C1 segment of cervical spinal cord (tissue), 14 donors: ENCODE data around the gene TRERF1.

ENCODE experiments used
- DNase-seq, 14 donors: peaks; one replicate each; lab custom pipeline; 2025; lab: John Stamatoyannopoulos, UW

Gene TRERF1

GRCh38 chr6:42394881-42395620 lies 56.7 kb downstream of the TRERF1 start:
- no peak for DNase-seq

GRCh38 chr6:42394151-42394550 lies 57.6 kb downstream of the TRERF1 start:
- no peak for DNase-seq

GRCh38 chr6:42393339-42393738 lies 58.4 kb downstream of the TRERF1 start:
- no peak for DNase-seq

- no peak for DNase-seq
Measured at GRCh38 chr6:42392833-42393232, 58.9 kb downstream of the TRERF1 start.

- DNase-seq, result no peak
Measured at GRCh38 chr6:42391441-42391840, 60.3 kb downstream of the TRERF1 start.

- DNase-seq, result no peak
Measured at GRCh38 chr6:42390228-42390934, 61.3 kb downstream of the TRERF1 start.

GRCh38 chr6:42389736-42390135 lies 62.0 kb downstream of the TRERF1 start:
- DNase-seq, result no peak

- no peak for DNase-seq
Measured at GRCh38 chr6:42388046-42388445, 63.7 kb downstream of the TRERF1 start.

GRCh38 chr6:42387336-42387735 lies 64.4 kb downstream of the TRERF1 start:
- no peak for DNase-seq

- no peak for DNase-seq
Measured at GRCh38 chr6:42385339-42385738, 66.4 kb downstream of the TRERF1 start.

- no peak for DNase-seq
Measured at GRCh38 chr6:42383421-42384205, 68.1 kb downstream of the TRERF1 start.

- DNase-seq, result no peak
Measured at GRCh38 chr6:42381850-42382249, 69.9 kb downstream of the TRERF1 start.

GRCh38 chr6:42380228-42380979 lies 71.3 kb downstream of the TRERF1 start:
- DNase-seq, result no peak

- DNase-seq, result no peak
Measured at GRCh38 chr6:42378536-42378935, 73.2 kb downstream of the TRERF1 start.

- no peak for DNase-seq
Measured at GRCh38 chr6:42378125-42378524, 73.6 kb downstream of the TRERF1 start.

GRCh38 chr6:42375007-42375635 lies 76.6 kb downstream of the TRERF1 start:
- DNase-seq, result peak in 1 of 14 donors; percentile 18

- DNase-seq, result no peak
Measured at GRCh38 chr6:42374018-42374669, 77.6 kb downstream of the TRERF1 start.

GRCh38 chr6:42372699-42373098 lies 79.0 kb downstream of the TRERF1 start:
- no peak for DNase-seq

- DNase-seq, result no peak
Measured at GRCh38 chr6:42370323-42370985, 81.3 kb downstream of the TRERF1 start.

GRCh38 chr6:42369568-42369967 lies 82.2 kb downstream of the TRERF1 start:
- no peak for DNase-seq
